ENCODE results near the gene TBCEL. TPM values are rescaled to one million over a fixed set of nuclear protein-coding genes. Genes with fewer than 3 reads are reported as not detected.

Gene TBCEL
- total RNA-seq, 1 donor from 2014 or later = 25.0 TPM

DNA sequence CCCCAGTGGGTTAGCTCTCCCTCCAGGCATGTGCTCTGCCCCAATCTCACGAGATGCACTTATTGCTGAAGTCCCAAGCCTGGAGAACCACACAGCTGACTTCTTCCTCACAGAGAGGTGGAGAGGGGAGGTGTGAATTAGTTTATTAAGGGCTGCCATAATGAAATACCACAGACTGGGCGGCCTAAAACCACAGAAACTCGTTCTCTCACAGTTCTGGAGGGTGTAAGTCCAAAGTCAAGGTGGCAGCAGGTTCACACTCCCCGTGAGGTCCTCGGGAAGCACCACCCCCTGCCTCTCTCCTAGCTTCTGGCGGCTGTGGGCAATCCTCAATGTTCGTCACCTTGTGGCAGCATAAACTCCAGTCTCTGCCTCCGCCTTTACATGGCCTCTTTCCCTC is 116.5 kb downstream of the TBCEL start:
- TF ChIP-seq, protein P1, sequence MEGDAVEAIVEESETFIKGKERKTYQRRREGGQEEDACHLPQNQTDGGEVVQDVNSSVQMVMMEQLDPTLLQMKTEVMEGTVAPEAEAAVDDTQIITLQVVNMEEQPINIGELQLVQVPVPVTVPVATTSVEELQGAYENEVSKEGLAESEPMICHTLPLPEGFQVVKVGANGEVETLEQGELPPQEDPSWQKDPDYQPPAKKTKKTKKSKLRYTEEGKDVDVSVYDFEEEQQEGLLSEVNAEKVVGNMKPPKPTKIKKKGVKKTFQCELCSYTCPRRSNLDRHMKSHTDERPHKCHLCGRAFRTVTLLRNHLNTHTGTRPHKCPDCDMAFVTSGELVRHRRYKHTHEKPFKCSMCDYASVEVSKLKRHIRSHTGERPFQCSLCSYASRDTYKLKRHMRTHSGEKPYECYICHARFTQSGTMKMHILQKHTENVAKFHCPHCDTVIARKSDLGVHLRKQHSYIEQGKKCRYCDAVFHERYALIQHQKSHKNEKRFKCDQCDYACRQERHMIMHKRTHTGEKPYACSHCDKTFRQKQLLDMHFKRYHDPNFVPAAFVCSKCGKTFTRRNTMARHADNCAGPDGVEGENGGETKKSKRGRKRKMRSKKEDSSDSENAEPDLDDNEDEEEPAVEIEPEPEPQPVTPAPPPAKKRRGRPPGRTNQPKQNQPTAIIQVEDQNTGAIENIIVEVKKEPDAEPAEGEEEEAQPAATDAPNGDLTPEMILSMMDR (IDR thresholded peaks at IDR 0.05; ENCODE audit: borderline replicate concordance) = no peak
- Histone ChIP-seq H3K9me3 (replicated peaks) (no peaks in the 10 kb centered on the region), H3K4me3 (no peak overlapping the region), H3K27ac (replicated peaks) (no peak overlapping the region), H3K4me1 (peaks cover 6% of the 10 kb centered on the region), H3K36me3 (no peaks in the 10 kb centered on the region), H3K27me3 (ENCODE audit: low read depth) (no peaks in the 10 kb centered on the region)
- intact Hi-C loops (cut with micrococcal nuclease) = no loop called here
- DNase-seq = no peak

Other genes with a start within 250 kb of the TBCEL start
- gene TECTA, start 77.1 kb downstream of the TBCEL start, total RNA-seq = 1.1 TPM

All from left ventricle myocardium inferior (tissue), 1 donor.